Measurements from ENCODE around the gene CEP104.

CEP104 gene

DNA sequence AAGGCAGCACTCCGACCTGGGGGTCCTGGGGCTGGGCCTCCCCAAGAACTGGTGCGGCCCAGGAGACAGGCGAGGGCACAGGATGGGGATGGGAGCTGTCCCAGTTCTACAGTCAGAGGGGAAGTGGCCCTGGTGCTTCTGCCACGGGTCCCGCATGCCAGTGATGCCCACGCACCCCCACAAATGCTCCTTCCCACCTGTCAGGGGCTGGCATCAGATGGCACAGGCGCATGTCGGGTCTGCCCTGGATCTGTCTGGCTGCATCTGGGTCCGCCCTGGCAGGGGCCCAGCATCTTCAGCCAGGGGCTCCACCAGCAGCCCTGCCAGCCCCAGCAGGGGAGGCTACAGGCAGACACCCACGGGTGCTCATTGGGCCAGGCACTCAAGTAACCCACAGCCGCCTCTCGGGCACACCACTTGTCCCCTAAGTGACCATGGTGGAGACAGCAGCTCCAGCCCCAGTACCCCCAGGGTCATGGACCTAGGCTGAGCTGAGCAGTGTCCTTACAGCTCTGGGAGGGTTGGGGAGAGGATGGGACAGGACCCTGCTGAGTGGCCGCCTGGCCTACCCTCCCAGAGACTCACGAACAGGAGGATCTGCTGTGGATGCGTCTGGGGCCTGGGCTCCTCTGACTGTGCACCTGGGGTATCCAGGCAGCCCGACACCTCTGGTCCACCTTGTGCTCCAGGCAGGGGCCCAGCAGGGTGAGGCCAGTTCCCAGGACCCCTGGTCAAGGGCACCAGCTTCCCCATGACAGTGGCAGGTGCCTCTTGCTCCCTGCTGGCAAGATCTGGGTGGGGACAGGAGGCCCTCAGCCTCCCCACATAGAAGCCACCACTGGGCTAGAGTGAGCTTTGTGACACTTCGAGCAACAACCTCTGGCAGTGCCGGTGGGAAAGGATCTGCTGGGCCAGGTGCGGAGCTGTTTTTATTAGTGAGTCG, 79.1 kb downstream of the CEP104 start:
- DNase-seq (ENCODE audit: low spot score), result no peak

DNA sequence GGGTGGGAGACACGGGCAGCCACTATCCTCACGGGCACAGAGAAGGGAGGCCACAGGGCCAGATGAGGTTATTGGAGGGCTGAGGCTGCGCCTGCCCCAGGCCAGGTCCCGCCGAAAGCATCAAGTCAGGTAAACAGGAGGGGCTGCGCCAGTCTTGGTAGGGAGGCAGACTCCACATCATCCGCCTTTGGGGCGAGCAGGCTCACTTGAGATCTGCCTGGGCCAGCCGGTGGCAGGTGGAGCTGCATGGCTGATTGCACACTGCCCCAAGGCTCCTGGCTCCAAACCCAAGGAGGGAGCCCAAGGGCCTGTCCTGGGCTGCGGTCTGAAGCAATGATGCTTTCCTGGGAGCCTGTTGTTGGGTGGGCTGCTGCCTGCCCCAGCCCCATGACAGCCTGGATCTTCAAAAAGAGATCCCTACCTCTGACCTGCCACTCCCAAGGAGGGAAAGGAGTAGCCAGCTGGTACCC, 79.9 kb downstream of the CEP104 start:
- DNase-seq (ENCODE audit: low spot score), result no peak

GRCh38 chr1:3776231-3776961, 80.6 kb downstream of the CEP104 start:
- DNase-seq (ENCODE audit: low spot score), result no peak

DNA sequence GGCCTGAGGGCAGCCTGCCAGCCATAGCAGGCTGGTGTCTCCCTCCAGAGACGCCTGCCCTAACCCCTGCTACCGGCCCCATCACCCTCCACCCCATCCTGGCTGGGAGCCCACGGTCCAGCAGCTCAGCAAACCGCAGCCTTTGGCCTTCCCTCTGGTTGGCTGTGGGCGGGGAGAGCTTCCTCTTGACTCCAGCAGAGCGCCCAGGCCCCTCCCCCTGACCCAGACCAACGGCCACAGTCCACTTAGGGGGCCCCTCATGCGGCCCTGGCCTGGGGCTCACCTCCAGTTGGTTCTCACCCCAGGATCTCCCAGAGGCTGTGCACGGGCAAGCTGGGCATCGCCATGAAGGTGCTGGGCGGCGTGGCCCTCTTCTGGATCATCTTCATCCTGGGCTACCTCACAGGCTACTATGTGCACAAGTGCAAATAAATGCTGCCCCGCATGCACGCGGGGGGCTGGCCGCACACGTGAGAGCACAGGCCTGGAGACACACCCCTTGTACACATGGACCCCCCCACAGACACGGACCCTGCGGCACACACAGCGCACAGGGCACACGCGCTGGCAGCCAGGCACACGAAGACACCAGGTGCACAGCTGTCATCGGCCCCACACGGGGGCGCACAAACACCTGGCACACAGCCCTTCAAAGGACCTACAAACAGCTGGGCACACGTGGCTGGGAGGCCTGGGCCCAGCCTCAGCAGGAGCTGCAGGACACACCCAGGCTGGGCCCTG, 81.4 kb downstream of the CEP104 start:
- peak; percentile 96 for DNase-seq (ENCODE audit: low spot score)

DNA sequence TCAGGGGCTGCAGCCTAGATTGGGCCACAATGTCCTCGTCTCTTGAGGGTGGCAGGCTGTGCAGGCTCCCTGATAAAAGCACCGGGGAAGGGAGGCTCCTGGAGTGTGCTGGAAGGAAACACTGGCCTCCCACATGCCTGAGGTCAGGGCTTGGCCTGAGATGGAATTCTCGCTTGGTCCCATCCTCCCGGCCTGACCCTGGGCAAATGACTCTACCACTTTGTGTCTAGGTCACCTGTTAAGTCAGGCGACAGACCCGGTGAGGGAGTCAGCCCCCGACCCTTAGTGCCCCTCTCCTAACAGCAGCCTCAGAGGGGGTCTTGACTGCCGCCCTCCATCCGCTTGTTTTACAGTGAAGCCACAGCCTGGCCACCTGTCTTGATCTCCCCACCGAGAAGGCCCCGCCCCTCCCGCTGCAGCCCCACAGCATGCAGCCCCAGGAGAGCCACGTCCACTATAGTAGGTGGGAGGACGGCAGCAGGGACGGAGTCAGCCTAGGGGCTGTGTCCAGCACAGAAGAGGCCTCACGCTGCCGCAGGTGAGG, 82.0 kb downstream of the CEP104 start:
- no peak for DNase-seq (ENCODE audit: low spot score)

- DNase-seq (ENCODE audit: low spot score), result no peak
Observed at GRCh38 chr1:3774276-3774945, 82.6 kb downstream of the CEP104 start.

DNA sequence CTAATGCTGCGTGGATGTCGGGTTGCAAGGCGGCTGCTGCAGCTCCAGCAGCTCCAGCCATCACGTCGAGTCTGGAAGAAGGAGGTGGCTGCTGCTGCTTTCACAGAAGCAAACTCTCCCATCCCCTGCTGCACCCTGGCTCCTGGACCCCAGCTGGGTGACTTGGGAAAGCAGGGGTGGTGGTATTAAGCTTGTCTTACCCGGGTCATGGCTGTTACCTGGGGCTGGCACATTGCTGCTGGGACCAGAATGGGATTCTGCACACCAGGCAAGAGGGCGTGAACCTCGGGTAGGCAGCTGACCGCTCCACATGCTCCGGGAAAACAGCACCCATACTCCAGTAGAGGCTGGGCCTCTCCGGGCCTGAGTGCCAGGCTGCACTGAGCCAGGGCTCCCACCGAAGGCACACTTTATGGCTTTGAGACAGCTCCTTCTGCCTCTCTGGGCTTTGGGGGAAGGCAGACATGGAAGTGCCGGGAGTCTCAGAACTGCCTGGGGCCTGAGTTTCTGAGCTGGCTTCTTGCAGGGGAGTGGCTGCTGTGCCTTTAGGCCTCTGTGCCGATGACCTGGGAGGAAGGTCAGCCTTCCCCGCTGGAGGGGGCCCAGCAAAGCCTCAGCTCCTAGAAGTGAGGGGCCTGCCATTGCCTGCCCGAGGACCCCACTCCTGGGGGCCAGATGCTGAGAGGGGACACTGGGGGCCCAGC, 83.3 kb downstream of the CEP104 start:
- DNase-seq (ENCODE audit: low spot score), result no peak

DNA sequence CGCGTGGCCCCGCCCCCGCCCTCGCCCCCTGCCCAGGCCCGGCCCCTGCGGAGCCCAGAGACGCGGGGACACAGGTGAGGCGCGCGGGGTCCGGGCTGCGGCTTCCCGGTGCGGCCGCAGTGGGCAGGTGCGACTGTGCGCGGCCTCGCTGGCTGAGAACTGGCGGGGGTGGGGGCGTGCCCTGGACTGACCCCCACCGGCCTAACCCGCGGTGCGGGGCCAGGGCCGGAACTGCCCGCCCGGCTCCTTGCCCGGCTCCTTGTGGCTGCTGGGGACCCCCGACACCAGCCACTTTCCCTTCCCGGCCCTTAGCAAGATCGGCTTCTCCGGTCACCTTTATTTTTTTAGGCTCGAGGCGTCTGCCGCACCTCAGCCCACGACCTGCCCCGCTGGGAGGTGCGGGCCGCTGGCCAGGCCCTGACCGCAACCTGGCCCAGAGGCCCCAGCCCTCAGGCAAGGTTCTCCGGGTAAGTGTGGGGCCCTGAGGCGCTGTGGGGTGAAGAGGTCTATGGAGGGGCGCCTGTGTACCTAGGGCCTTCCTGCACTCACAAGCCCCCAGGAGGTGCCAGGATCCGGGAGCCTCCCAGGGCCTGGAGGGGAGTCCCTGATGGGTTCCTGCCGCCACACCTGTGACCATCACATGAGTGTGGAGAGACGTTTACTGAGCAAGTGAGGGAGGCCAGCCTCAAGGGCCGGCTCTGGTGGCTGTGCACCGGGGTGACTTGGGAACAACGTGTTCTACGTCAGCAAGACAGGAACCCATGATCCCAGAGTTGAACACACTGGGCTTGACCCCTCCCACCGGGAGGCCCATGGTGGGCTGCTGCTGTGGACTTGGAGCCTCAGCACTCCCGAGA, 84.1 kb downstream of the CEP104 start, which contains the start of gene SMIM1:
SMIM1 (plus strand) TSS at position 35 of the 857 bp plus-strand sequence. CDS start 2,625 bp downstream, outside the sequence.
- peak; percentile 34 for DNase-seq (ENCODE audit: low spot score)

GRCh38 chr1:3772027-3772714, 84.8 kb downstream of the CEP104 start:
- DNase-seq (ENCODE audit: low spot score), result peak; percentile 97

DNA sequence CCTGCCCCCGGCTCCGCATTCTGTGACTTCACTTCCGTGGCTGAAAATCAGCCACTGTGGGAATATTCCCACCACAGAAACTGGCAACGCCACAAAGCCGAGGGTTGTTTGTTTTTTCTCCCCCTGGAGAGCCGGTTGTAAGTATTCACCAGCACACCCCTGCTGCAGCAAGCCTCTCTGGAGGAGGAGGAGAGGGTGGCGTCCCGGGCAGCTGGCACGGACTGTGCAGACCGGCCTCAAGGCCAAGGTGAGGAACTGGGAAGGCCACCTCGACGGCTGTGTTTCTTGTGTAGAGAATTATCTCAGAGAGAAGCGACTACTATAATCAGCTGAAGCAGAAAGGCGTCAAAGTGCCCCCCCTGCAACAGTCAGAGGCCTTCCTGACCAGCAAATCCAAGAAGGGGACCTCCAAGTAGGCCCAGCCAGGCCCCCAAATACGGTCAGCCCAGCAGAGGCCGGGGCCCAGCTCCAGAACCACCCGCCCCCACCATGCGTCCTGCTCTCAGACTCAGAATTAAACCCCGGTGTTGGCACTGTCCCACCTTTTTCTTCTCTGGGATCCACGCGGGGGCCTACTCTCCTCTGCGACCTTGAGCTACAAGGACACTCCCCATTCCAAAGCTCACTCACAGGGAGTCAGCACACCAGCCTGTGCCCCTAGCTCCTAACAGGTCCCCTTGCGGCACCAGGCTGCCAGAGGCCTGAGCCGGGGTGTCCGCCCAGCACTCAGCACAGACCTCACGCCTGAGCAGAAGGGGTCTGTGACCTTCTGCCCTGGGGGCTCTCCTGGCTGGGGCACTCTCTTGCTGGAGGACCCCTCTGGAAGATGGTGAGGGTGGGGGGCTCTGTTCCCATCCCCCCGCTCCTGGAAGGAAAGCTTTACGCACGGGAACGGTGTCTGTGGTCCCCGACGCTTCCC, 85.6 kb downstream of the CEP104 start:
- peak; percentile 52 for DNase-seq (ENCODE audit: low spot score)

GRCh38 chr1:3770047-3770765, 86.8 kb downstream of the CEP104 start:
- no peak for DNase-seq (ENCODE audit: low spot score)

DNA sequence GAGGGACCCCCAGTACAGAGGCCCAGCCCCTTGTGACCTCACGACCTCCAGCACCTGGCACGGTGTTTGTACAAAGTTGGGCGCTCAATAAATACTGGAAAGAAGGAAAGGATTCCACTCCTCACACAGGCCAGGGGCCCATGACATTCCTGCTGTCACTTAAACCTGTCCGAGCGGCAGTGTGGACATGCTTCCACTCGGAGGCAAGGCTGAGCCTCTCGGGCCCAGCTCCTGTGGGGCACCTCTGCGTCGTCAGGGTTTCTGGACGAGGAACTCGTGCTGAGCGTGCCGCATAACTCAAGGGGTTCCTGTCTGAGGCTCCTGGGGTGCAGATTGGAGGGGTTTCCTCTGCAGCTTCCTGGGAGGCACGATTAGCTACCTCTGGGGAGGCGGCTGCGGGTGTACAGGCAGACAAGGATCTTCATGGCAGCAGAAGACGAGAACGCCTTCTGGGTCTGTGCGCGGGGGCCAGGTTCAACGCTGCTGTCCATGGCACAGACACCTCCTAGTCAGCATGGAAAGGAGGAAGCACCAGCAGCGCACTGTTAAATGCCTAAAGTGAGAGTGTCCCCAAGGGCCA, 88.1 kb downstream of the CEP104 start:
- DNase-seq (ENCODE audit: low spot score), result no peak

DNA sequence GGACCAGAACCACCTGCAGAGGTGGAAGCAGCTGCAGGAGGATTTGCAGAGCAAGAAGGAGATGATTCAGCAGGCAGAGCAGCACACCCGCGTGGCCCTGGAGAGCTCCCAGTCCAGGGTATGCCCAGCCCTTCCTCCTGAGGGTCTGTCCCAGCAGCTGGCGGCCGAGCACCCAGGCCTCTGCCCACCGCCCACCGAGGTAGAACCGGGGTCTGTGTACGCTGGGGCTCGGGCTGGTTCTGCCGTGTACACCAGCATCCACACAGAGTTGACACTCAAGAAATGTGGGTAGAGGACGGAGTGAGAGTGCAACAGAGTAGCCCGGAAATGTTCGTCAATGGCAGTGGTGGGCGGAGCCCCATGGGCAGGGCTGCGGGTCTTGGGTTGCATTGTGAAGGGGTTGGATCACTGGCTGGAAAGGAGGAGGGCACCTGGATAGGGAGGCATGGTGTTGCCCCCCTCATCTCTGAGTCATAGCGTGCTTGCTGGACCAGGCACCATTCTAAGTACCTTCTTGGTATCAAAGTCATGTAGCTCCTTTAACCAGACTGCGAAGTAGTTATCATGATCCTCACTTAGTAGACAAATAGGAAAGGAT, 89.6 kb downstream of the CEP104 start:
- no peak for DNase-seq (ENCODE audit: low spot score)

DNA sequence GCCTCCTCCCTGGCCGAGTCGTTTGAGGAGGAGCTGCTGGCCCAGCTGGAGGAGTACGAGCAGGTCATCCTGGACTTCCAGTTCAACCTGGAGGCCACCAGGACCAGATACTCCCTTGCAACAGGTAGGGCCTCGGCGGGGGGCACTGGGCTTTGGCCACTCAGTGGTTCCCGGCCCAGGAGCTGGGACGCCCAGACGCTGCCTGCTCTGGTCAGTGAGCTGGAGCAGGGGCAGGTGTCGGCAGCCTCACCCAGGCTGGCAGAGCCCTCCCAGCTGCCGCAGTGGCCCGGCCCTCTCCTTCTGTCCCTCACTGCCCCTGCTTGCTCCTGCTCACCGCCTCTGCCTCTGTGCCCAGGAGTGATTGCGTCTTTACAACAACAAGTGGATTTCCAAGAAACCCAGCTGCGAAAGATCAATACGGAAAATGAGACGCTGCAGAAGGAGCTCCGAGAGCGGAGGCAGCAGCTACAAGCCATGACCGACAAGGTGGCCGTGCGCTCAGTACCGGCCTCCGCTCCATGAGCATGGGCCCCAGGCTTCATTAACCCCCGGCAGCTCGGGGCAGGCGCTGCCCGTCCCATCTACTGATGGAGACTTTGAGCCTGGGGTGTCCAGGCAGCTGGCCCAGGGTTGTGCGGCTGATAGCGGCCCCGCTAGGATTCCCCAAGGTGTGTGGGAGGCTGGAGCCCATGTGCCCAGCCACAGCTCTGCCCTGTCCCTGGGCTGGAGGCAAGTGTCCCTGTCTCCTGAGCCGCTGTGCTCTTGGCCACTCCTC, 93.5 kb downstream of the CEP104 start:
- no peak for DNase-seq (ENCODE audit: low spot score)

- DNase-seq (ENCODE audit: low spot score), result no peak
Observed at GRCh38 chr1:3762873-3763228, 94.2 kb downstream of the CEP104 start.

Data from HuH-7 (cell line).